Adipocyte (in vitro differentiated cells): ENCODE data around the gene KCND3.

Source experiments
- DNase-seq: peaks from one replicate; pipeline ENCODE4 v3.0.0-alpha.2; 2015; ENCODE audit warnings: low read depth
- H3K27me3 ChIP-seq: replicated peaks from 2 replicates; pipeline ENCODE4 v1.7.0; 2013; ENCODE audit warnings: mild to moderate bottlenecking, low read length, moderate library complexity; ENCODE audit not compliant: control insufficient read depth, insufficient read depth
- H3K36me3 ChIP-seq: 2 replicates; pipeline ENCODE4 v1.7.0; 2013; ENCODE audit warnings: low read length, mild to moderate bottlenecking, moderate library complexity; ENCODE audit not compliant: control insufficient read depth, insufficient read depth, severe bottlenecking
- H3K4me1 ChIP-seq: 2 replicates; pipeline ENCODE4 v1.7.0; 2013; ENCODE audit warnings: mild to moderate bottlenecking, low read length, moderate library complexity; ENCODE audit not compliant: control insufficient read depth, insufficient read depth
- H3K4me3 ChIP-seq: 2 replicates; pipeline ENCODE4 v1.7.0; 2013; ENCODE audit warnings: mild to moderate bottlenecking, low read length, moderate library complexity
- H3K9ac ChIP-seq: 2 replicates; pipeline ENCODE4 v1.7.0; 2013; ENCODE audit warnings: mild to moderate bottlenecking, low read length, moderate library complexity
- H3K9me3 ChIP-seq: 2 replicates; pipeline ENCODE4 v1.7.0; 2013; ENCODE audit warnings: mild to moderate bottlenecking, low read length, moderate library complexity; ENCODE audit not compliant: control insufficient read depth

The KCND3 gene

GRCh38 chr1:112006416-112007025, 17.1 kb upstream of the KCND3 start:
- Histone ChIP-seq H3K4me3 (no peak overlapping the region), H3K9ac (no peak overlapping the region), H3K36me3 (no peaks in the 10 kb centered on the region), H3K27me3 (peaks cover 31% of the 10 kb centered on the region), H3K4me1 (peaks cover 3% of the 10 kb centered on the region), H3K9me3 (no peaks in the 10 kb centered on the region)
- DNase-seq: no peak

DNA sequence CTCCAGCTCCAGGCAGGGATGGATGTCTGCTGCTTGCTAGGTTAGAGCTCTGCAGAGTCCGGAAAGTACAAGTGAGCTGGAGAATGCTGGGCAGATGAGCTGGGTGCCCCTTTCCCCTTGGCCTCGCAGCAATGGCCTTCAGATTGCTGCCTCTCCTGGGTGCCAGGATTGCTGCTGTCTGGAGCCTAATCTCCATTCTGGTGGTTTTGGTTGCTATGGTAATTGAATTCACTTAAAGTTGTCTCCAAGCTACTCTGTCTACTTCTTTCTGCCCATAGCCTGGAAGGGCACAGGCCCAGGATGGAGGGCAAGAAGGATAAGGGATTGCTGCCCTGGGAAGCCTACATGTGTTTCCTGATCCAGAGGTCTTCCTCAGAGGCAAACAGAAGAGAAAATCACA, 14.6 kb upstream of the KCND3 start:
- Histone ChIP-seq H3K4me1 (no peaks in the 10 kb centered on the region), H3K36me3 (no peaks in the 10 kb centered on the region), H3K4me3 (no peak overlapping the region), H3K27me3 (peaks cover 47% of the 10 kb centered on the region), H3K9ac (no peak overlapping the region), H3K9me3 (no peaks in the 10 kb centered on the region)
- DNase-seq: no peak

- H3K9ac ChIP-seq: no peak overlapping the region
- H3K36me3 ChIP-seq: no peaks in the 10 kb centered on the region
- peaks cover 50% of the 10 kb centered on the region for H3K27me3 ChIP-seq
- no peaks in the 10 kb centered on the region for H3K4me1 ChIP-seq
- H3K9me3 ChIP-seq: no peaks in the 10 kb centered on the region
- H3K4me3 ChIP-seq: no peak overlapping the region
- DNase-seq: no peak
Measured at GRCh38 chr1:112002514-112002913, 13.0 kb upstream of the KCND3 start.

DNA sequence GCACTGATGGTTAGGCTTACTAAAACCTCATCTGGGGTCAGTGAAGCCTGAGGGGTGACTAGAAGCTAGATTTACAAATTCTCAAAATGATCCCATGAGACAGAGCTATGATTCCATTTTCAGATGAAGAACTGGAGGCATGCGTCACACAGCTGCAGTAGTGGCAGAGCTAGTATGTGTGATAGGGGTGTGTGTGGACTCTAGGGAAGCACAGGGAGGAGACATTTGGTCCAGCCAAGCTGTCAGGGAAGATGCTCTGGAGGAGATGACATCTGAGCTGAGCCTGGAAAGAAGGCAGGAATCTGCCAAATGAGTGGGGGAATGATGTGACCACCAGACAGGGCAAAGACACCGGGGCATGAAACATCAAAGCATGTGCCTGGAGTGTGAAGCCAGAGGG, 12.0 kb upstream of the KCND3 start:
- Histone ChIP-seq H3K9ac (no peak overlapping the region), H3K27me3 (peaks cover 57% of the 10 kb centered on the region), H3K4me1 (no peaks in the 10 kb centered on the region), H3K36me3 (no peaks in the 10 kb centered on the region), H3K9me3 (no peaks in the 10 kb centered on the region), H3K4me3 (no peak overlapping the region)
- no peak for DNase-seq

DNA sequence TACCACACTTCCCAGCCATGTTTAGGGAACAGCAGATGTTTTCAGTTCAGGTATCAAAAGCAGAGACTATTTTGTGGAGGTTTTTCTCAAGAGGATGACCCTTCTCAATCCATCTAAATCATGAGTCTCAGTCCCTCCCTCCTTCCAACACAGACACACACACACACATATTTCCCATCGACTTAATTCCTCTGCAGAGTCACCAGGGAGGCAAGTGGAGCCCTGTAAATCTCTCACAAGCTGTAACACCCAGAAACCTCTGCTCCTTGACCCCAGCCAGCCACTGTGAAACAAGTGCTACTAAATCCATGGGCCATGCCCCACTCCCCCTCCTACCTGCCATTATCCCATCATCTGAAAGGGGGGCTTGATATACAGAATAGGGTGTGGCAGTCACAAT, 10.6 kb upstream of the KCND3 start:
- no peak overlapping the region for H3K9ac ChIP-seq
- no peaks in the 10 kb centered on the region for H3K36me3 ChIP-seq
- no peaks in the 10 kb centered on the region for H3K9me3 ChIP-seq
- no peak overlapping the region for H3K4me3 ChIP-seq
- H3K27me3 ChIP-seq: peaks cover 62% of the 10 kb centered on the region
- H3K4me1 ChIP-seq: no peaks in the 10 kb centered on the region
- no peak for DNase-seq

GRCh38 chr1:111998332-111998731, 8.9 kb upstream of the KCND3 start:
- H3K4me3 ChIP-seq: no peak overlapping the region
- peaks cover 60% of the 10 kb centered on the region for H3K27me3 ChIP-seq
- no peaks in the 10 kb centered on the region for H3K36me3 ChIP-seq

GRCh38 chr1:111992476-111992875, 3.0 kb upstream of the KCND3 start:
- no peak overlapping the region for H3K9ac ChIP-seq
- peaks cover 15% of the 10 kb centered on the region for H3K4me1 ChIP-seq
- no peaks in the 10 kb centered on the region for H3K36me3 ChIP-seq
- no peaks in the 10 kb centered on the region for H3K9me3 ChIP-seq
- DNase-seq: no peak
- H3K27me3 ChIP-seq: peaks cover 60% of the 10 kb centered on the region
- H3K4me3 ChIP-seq: no peak overlapping the region

More at GRCh38 chr1:111998332-111998731, 8.9 kb upstream of the KCND3 start:
- Histone ChIP-seq H3K9me3 (no peaks in the 10 kb centered on the region), H3K4me1 (no peaks in the 10 kb centered on the region), H3K9ac (no peak overlapping the region)
- DNase-seq: no peak

DNA sequence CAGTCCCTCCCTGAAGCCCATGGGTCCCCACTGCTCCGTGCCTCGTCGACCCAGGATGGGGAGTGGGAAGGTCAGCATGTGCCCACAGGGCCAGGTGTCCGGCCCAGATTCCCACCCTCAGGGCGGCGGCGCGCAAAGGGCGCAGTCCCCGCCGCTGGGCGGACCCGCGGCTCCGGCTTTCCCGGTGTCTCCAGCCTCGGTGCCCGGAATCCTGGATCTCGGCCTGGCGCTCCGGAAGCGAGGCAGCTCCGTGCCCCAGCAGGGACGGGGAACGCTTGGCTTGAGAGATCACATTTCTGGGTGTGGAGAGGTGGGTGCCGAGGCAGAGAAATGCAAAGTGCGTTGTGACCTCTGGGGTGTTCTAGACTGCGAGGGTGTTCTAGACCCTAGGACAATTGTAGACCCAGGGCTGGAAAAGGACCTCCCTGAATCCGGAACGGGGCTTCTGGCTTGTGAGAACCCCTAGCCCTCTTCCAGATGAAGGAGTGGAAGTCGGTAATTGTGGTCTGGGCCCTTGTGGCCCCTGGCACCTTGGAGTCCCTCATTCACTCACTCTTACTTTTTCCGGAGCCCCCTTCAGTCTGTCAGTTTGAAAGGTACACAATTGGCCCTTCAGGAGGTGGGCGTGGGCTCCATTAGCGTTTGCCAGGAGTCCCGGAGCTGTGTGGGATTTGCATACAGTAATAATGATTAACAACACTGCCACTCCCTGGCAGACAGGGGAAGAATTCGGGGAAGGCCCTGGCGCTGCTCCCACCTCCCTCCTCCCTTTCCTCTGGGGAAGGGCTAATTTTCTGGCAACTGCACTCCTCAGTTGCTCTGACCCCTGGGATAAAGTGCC, 1.6 kb upstream of the KCND3 start:
- DNase-seq: peak; percentile 58
- Histone ChIP-seq H3K4me3 (peak overlapping the region; percentile 81), H3K9ac (peak overlapping the region; percentile 76), H3K27me3 (peaks cover 55% of the 10 kb centered on the region), H3K4me1 (peaks cover 15% of the 10 kb centered on the region), H3K36me3 (no peaks in the 10 kb centered on the region), H3K9me3 (no peaks in the 10 kb centered on the region)

GRCh38 chr1:111990026-111990877, 784 bp upstream of the KCND3 start:
- DNase-seq: no peak

GRCh38 chr1:111988743-111989453, 570 bp downstream of the KCND3 start:
- H3K4me1 ChIP-seq: peaks cover 15% of the 10 kb centered on the region
- no peaks in the 10 kb centered on the region for H3K36me3 ChIP-seq
- peak overlapping the region; percentile 81 for H3K4me3 ChIP-seq
- peak overlapping the region; percentile 40 for H3K9ac ChIP-seq
- DNase-seq: peak; percentile 4
- H3K27me3 ChIP-seq: peaks cover 48% of the 10 kb centered on the region
- no peaks in the 10 kb centered on the region for H3K9me3 ChIP-seq

More at GRCh38 chr1:111990026-111990877, 784 bp upstream of the KCND3 start:
- peak overlapping the region; percentile 81 for H3K4me3 ChIP-seq
- peak overlapping the region; percentile 76 for H3K9ac ChIP-seq
- no peaks in the 10 kb centered on the region for H3K36me3 ChIP-seq
- H3K4me1 ChIP-seq: peaks cover 15% of the 10 kb centered on the region
- H3K9me3 ChIP-seq: no peaks in the 10 kb centered on the region
- peaks cover 51% of the 10 kb centered on the region for H3K27me3 ChIP-seq
